HepG2 (cell line): ENCODE results near the gene FANCG. TPM values are rescaled to one million over a fixed set of nuclear protein-coding genes. Genes with fewer than 3 reads are reported as not detected.

ENCODE experiments used
- ATAC-seq: fragments of 200-7000 bp; cut with Tn5 transposase; 3 replicates; pipeline ENCODE4 v1.9.1; 2020; ENCODE audit warnings: mild to moderate bottlenecking, moderate library complexity
- BruUV-seq: library from RNA; stranded (reverse); fragments of 400-500 nt; replicated peaks from 2 replicates; lab custom pipeline; 2021; lab: Mats Ljungman, UMichigan
- CTCF ChIA-PET: fragments of 300-600 bp; formaldehyde crosslinking; extraction: SDS; loops from one replicate; lab custom pipeline; 2021; ENCODE audit warnings: low total read pairs, inconsistent platforms, low intra/inter-chr PET ratio; lab: Yijun Ruan, JAX
- POLR2A ChIA-PET: fragments of 350-600 bp; sonication (Branson Sonifier 250); formaldehyde crosslinking; loops from one replicate; lab custom pipeline; 2020; ENCODE audit warnings: antibody characterized with exemption, inconsistent platforms; lab: Yijun Ruan, JAX
- DNase-seq: peaks from one replicate; pipeline ENCODE4 v3.0.0-alpha.2; 2015; ENCODE audit warnings: low spot score
- FAIRE-seq: peaks from 3 replicates; lab custom pipeline; 2011; peaks lifted over from hg19 to GRCh38; lab: Jason Lieb, UNC
- H2AFZ ChIP-seq: one replicate; pipeline ENCODE4 v1.6.1; 2011; ENCODE audit warnings: low read length, inconsistent platforms
- H3K27ac ChIP-seq: fragments of 300-600 bp; 3 replicates; pipeline ENCODE4 v1.8.0; 2011; ENCODE audit warnings: mixed run types, mild to moderate bottlenecking, mixed read lengths, low read length, inconsistent platforms; ENCODE audit not compliant: insufficient read depth; ENCODE audit errors: extremely low read length
- H3K27me3 ChIP-seq, 2 experiments: fragments of 200-600 bp in 1 of 2; 2 replicates in 1 of 2; 3 replicates in 1 of 2; pipeline versions ENCODE4 v1.6.0 to v1.8.0; 2011; ENCODE audit warnings: low read length in 2 of 2, mild to moderate bottlenecking in 2 of 2, moderate library complexity in 2 of 2, inconsistent platforms in 1 of 2; ENCODE audit not compliant: insufficient read depth in 2 of 2, control insufficient read depth in 1 of 2
- H3K36me3 ChIP-seq, 2 experiments: fragments of 200-600 bp in 1 of 2; replicated peaks in 1 of 2; 2 replicates in 1 of 2; 3 replicates in 1 of 2; pipeline versions ENCODE4 v1.5.1 to v1.8.0; 2011; ENCODE audit warnings: low read length in 2 of 2, inconsistent platforms in 1 of 2; ENCODE audit not compliant: insufficient read depth in 2 of 2, control insufficient read depth in 1 of 2
- H3K4me1 ChIP-seq: 2 replicates; pipeline ENCODE4 v1.5.1; 2012; ENCODE audit warnings: low read length, inconsistent platforms; ENCODE audit not compliant: insufficient read depth
- H3K4me2 ChIP-seq: 2 replicates; pipeline ENCODE4 v1.6.0; 2011; ENCODE audit warnings: low read depth, low read length, inconsistent platforms
- H3K4me3 ChIP-seq, 3 experiments: fragments of 200-600 bp in 1 of 3; sonication (generic), shearing (Covaris generic) in 1 of 3; replicated peaks in 1 of 3; 2 replicates each; pipeline ENCODE4 v1.5.1; 2011 to 2016; ENCODE audit warnings: low read length in 3 of 3, inconsistent platforms in 2 of 3, low read depth in 2 of 3, mild to moderate bottlenecking in 2 of 3, control low read depth in 1 of 3, mixed read lengths in 1 of 3; ENCODE audit not compliant: insufficient read depth in 1 of 3
- H3K79me2 ChIP-seq: one replicate; pipeline ENCODE4 v1.6.1; 2011; ENCODE audit warnings: low read length, inconsistent platforms; ENCODE audit not compliant: insufficient read depth
- H3K9ac ChIP-seq: 2 replicates; pipeline ENCODE4 v1.6.0; 2011; ENCODE audit warnings: mild to moderate bottlenecking, low read depth, low read length, inconsistent platforms; ENCODE audit not compliant: insufficient read depth
- H3K9me3 ChIP-seq: 2 replicates; pipeline ENCODE4 v1.5.1; 2012; ENCODE audit warnings: mild to moderate bottlenecking, low read length
- H4K20me1 ChIP-seq: 2 replicates; pipeline ENCODE4 v1.6.0; 2011; ENCODE audit warnings: inconsistent platforms, mild to moderate bottlenecking, low read length, moderate library complexity; ENCODE audit not compliant: insufficient read depth
- BORCS8-MEF2B ChIP-seq: sonication (generic); formaldehyde crosslinking; IDR thresholded peaks from 2 replicates; pipeline ENCODE4 v1.8.0; 2022; ENCODE audit warnings: mild to moderate bottlenecking, missing genetic modification reagents
- MYNN ChIP-seq: sonication (generic); formaldehyde crosslinking; IDR thresholded peaks from 2 replicates; pipeline ENCODE4 v1.4.0; 2020; ENCODE audit warnings: mild to moderate bottlenecking, low read depth, missing genetic modification reagents
- PAWR ChIP-seq: sonication (generic); formaldehyde crosslinking; IDR thresholded peaks from 2 replicates; pipeline ENCODE4 v1.4.0; 2020; ENCODE audit warnings: missing genetic modification reagents, mild to moderate bottlenecking, borderline replicate concordance
- RFX5 ChIP-seq: IDR thresholded peaks from 2 replicates; pipeline ENCODE4 v1.6.1; 2011; ENCODE audit warnings: low read depth, low read length, improper control_type of control experiment
- SP1 ChIP-seq, 2 experiments: fragments of 450-650 bp in 1 of 2; sonication (generic) in 1 of 2; formaldehyde crosslinking in 1 of 2; IDR thresholded peaks; 2 replicates each; pipeline versions ENCODE4 v1.4.0 to v1.6.1; 2016 to 2020; ENCODE audit warnings: missing genetic modification reagents in 1 of 2
- TEAD3 ChIP-seq: optimal IDR thresholded peaks from 2 replicates; pipeline ENCODE3; 2016; ENCODE audit warnings: borderline replicate concordance
- ZNF124 ChIP-seq: sonication (generic); formaldehyde crosslinking; IDR thresholded peaks from 2 replicates; pipeline ENCODE4 v1.4.0; 2020; ENCODE audit warnings: missing genetic modification reagents
- ZNF83 ChIP-seq: sonication (generic); formaldehyde crosslinking; IDR thresholded peaks from 2 replicates; pipeline ENCODE4 v1.4.0; 2020; ENCODE audit warnings: missing genetic modification reagents, mild to moderate bottlenecking, borderline replicate concordance
- WGBS: methylation state at CpG from one replicate; pipeline ENCODE4 v1.1.6; 2017; ENCODE audit warnings: low lambda C conversion rate; 5-methylcytosine and 5-hydroxymethylcytosine counted together
- in situ Hi-C: cut with HindIII; loops from 2 replicates; pipeline ENCODE4 v1.10.0; 2017; ENCODE audit warnings: low pct_unique_long_range_greater_than_20kb; ENCODE audit not compliant: extremely low pct_ligation_motif_present
- intact Hi-C: fragments of 100-400 bp; cut with micrococcal nuclease; formaldehyde crosslinking; loops from one replicate; pipeline ENCODE4 v1.10.0; 2022; ENCODE audit not compliant: unreplicated experiment
- polyA plus RNA-seq, 8 experiments: library from polyadenylated mRNA; depleted of rRNA in 3 of 8; stranded (reverse) in 7 of 8; unstranded in 1 of 8; fragments of >200 nt; fragmentation: Illumina TruSeq in 4 of 8; extraction: Trizol in 4 of 8; gene quantifications; 2 replicates each; pipeline versions ENCODE4 v1.2.1 to v1.2.3, GENCODE V29; 2011 to 2016; ENCODE audit warnings: low read depth in 4 of 8, missing spikeins in 1 of 8, mixed read lengths in 1 of 8; ENCODE audit not compliant: insufficient read depth in 1 of 8
- total RNA-seq, 5 experiments: library from RNA; depleted of rRNA; stranded (reverse); fragments of >200 nt; fragmentation: Illumina TruSeq; extraction: Trizol; gene quantifications; 2 replicates each; pipeline ENCODE4 v1.2.3, GENCODE V29; 2016; ENCODE audit warnings: low read depth in 1 of 5
- TF ChIP-seq, protein P1 (sequence below), 2 experiments: fragments of 450-650 bp in 1 of 2; sonication (generic) in 1 of 2; formaldehyde crosslinking; IDR thresholded peaks; 2 replicates each; pipeline versions ENCODE4 v1.5.0 to v1.8.0; 2020 to 2022; ENCODE audit warnings: mild to moderate bottlenecking in 1 of 2, missing genetic modification reagents in 1 of 2

The FANCG gene
- total and polyA plus RNA-seq, 2 of the 13 experiments (the other 11 are each of a cell fraction or from before 2014, with no cell fraction given) = 14.4 to 45.1 TPM

DNA sequence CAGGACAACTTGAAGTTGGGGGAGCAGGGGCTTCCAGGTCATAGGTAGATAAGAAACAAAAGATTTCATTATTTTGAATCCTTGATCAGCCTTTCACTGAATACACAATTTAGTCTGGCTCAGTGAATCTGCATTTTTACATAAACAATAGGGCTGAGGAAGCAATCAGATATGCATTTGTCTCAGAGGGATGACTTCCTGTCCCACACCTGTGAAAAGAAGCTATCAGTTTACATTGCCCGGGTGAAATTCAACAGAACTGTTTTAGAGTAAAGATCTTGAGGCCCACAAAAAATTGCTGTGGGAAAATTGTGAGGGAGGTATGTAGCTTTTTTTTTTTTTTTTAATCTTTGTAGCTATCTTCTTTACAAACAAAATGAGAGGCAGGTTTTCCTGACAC is 51.9 kb downstream of the FANCG start:
- CTCF ChIA-PET = no interaction called here
- Histone ChIP-seq H3K36me3 (no peaks in the 10 kb centered on the region), H3K27me3 (no peaks in the 10 kb centered on the region), H4K20me1 (no peaks in the 10 kb centered on the region), H2AFZ (no peak overlapping the region), H3K4me3 (no peak overlapping the region), H3K9ac (no peak overlapping the region), H3K4me1 (no peaks in the 10 kb centered on the region), H3K9me3 (no peaks in the 10 kb centered on the region), H3K79me2 (no peaks in the 10 kb centered on the region), H3K4me2 (no peak overlapping the region), H3K27ac (no peak overlapping the region)
- no peak for TF ChIP-seq ZNF124 (CRISPR knock-in tag)
- no peak for TF ChIP-seq RFX5
- TF ChIP-seq, protein P1, sequence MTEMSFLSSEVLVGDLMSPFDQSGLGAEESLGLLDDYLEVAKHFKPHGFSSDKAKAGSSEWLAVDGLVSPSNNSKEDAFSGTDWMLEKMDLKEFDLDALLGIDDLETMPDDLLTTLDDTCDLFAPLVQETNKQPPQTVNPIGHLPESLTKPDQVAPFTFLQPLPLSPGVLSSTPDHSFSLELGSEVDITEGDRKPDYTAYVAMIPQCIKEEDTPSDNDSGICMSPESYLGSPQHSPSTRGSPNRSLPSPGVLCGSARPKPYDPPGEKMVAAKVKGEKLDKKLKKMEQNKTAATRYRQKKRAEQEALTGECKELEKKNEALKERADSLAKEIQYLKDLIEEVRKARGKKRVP (CRISPR knock-in tag; IDR thresholded peaks at IDR 0.05) = no peak
- no peak for TF ChIP-seq PAWR (CRISPR knock-in tag)
- TF ChIP-seq MYNN (CRISPR knock-in tag) = no peak
- no peak for TF ChIP-seq ZNF83 (CRISPR knock-in tag)
- no peak for TF ChIP-seq SP1 (IDR thresholded peaks at IDR 0.05)
- no peak for TF ChIP-seq SP1 (CRISPR knock-in tag; IDR thresholded peaks at IDR 0.05)
- TF ChIP-seq BORCS8-MEF2B (CRISPR knock-in tag) = no peak
- TF ChIP-seq TEAD3 (CRISPR knock-in tag) = no peak
- DNase-seq (no peak), FAIRE-seq (no peak), ATAC-seq (no peak)
- POLR2A ChIA-PET = no interaction called here
- 3% methylated on average over 1 of the region's 1 CpG for WGBS
- BruUV-seq = no TSS peak
- in situ Hi-C loops (no loop called here), intact Hi-C loops (no loop called here)
